Stomach (tissue), 9 donors: ENCODE data around the gene TUT1. TPM values are rescaled to one million over a fixed set of nuclear protein-coding genes. Genes with fewer than 3 reads are reported as not detected.
A peak's percentile ranks its signal among the peaks of the same experiment; 100 is the strongest.

Source experiments
- DNase-seq, 2 donors: peaks; one replicate each; pipeline versions ENCODE4 v3.0.0 to v3.0.0-alpha.2; 2013 to 2019
- H3K27ac ChIP-seq, 5 donors: fragments of 200-600 bp in 4 of 5; sonication (generic) in 4 of 5; one replicate each; pipeline ENCODE4 v1.5.1; 2013 to 2019; ENCODE audit warnings: mild to moderate bottlenecking in 1 of 5, moderate library complexity in 1 of 5
- H3K27me3 ChIP-seq, 3 donors: fragments of 200-600 bp; sonication (generic); one replicate each; pipeline ENCODE4 v1.5.1; 2017 to 2019; ENCODE audit warnings: mixed run types in 1 of 3
- H3K36me3 ChIP-seq, 4 donors: fragments of 200-600 bp; sonication (generic); 1 replicate in 3 of 4; 2 replicates in 1 of 4; pipeline ENCODE4 v1.5.1; 2016 to 2019
- H3K4me1 ChIP-seq, 4 donors: fragments of 200-600 bp; sonication (generic); one replicate each; pipeline ENCODE4 v1.5.1; 2016 to 2019
- H3K4me3 ChIP-seq, 4 donors: fragments of 200-600 bp; sonication (generic) in 3 of 4; one replicate each; pipeline ENCODE4 v1.5.1; 2016 to 2019; ENCODE audit warnings: mild to moderate bottlenecking in 1 of 4
- H3K9me3 ChIP-seq, 4 donors: fragments of 200-600 bp; sonication (generic); one replicate each; pipeline ENCODE4 v1.5.1; 2016 to 2019
- CTCF ChIP-seq, 7 experiments: fragments of 450-650 bp in 4 of 7; fragments of 200-600 bp in 3 of 7; sonication (generic) in 3 of 7; IDR thresholded peaks; one replicate each; pipeline ENCODE4 v1.5.1; 2016 to 2019; ENCODE audit warnings: antibody characterized with exemption in 7 of 7, control low read depth in 2 of 7, mild to moderate bottlenecking in 1 of 7
- EP300 ChIP-seq: sonication (generic); formaldehyde crosslinking; IDR thresholded peaks from one replicate; pipeline ENCODE4 v1.6.1; 2017; ENCODE audit warnings: antibody characterized with exemption
- POLR2A ChIP-seq, 4 donors: fragments of 450-650 bp; IDR thresholded peaks; one replicate each; pipeline ENCODE4 v1.6.1; 2016; ENCODE audit warnings: antibody characterized with exemption in 4 of 4, control low read depth in 2 of 4, mild to moderate bottlenecking in 1 of 4, moderate library complexity in 1 of 4
- POLR2AphosphoS5 ChIP-seq, 3 donors: sonication (generic); formaldehyde crosslinking; IDR thresholded peaks; one replicate each; pipeline ENCODE4 v1.6.1; 2016; ENCODE audit warnings: antibody characterized with exemption in 3 of 3
- WGBS, 5 donors: extraction: QIAGEN DNeasy Blood & Tissue Kit in 3 of 5; methylation state at CpG; one replicate each; pipeline versions ENCODE4 v1.1.5 to v1.1.7; 2013 to 2018; 5-methylcytosine and 5-hydroxymethylcytosine counted together
- intact Hi-C: fragments of 100-400 bp; cut with DNase I; formaldehyde crosslinking; loops from one replicate; pipeline ENCODE4 v1.15.1; 2023; ENCODE audit warnings: low total_unique reads
- polyA plus RNA-seq, 3 donors: library from polyadenylated mRNA; stranded (reverse); fragments of 200-250 nt; gene quantifications; one replicate each; pipeline ENCODE4 v1.2.3, GENCODE V29; 2013
- small RNA-seq, 4 donors: library from RNA; depleted of rRNA; stranded (forward); fragments of <200 nt; gene quantifications; one replicate each; pipeline ENCODE3, GENCODE V24; 2016
- total RNA-seq, 5 donors: library from RNA; depleted of rRNA; stranded (reverse); fragments of >200 nt; gene quantifications; one replicate each; pipeline versions ENCODE4 v1.1.0 to v1.2.3, GENCODE V29; 2014 to 2016
- donor health status: healthy with polysubstance abuse.
- donor health status: Bipolar disorder and iron deficiency.
- donor health status: healthy.

The TUT1 gene
- total and polyA plus RNA-seq, 8 donors: 6.1 to 36.2 (median 14.8) TPM

GRCh38 chr11:62536301-62536957 lies 54.9 kb downstream of the TUT1 start:
- Histone ChIP-seq H3K9me3 (no peaks in the 10 kb centered on the region), H3K4me1 (peaks cover 42 to 70% (median 56%) of the 10 kb centered on the region in 4 donors), H3K27ac (peak overlapping the region in 3 of 5 donors; percentile 28 to 95 (median 93)), H3K27me3 (no peaks in the 10 kb centered on the region), H3K4me3 (peak overlapping the region in 1 of 4 donors; percentile 14), H3K36me3 (peaks cover 46 to 53% (median 52%) of the 10 kb centered on the region in 4 donors)
- DNase-seq: peak in 1 of 2 donors; percentile 17
- intact Hi-C loops: no loop called here
- WGBS, 5 donors: 53 to 77% (median 70%) methylated on average over 20 to 21 of the region's 21 CpGs
- no peak for TF ChIP-seq POLR2AphosphoS5 (IDR thresholded peaks at IDR 0.05)
- TF ChIP-seq CTCF (IDR thresholded peaks at IDR 0.05): no peak
- TF ChIP-seq POLR2A (IDR thresholded peaks at IDR 0.05): no peak
- TF ChIP-seq EP300: no peak

- no peaks in the 10 kb centered on the region for H3K27me3 ChIP-seq
- H3K4me1 ChIP-seq: peaks cover 36 to 64% (median 49%) of the 10 kb centered on the region in 4 donors
- no peak overlapping the region for H3K4me3 ChIP-seq
- intact Hi-C loops: no loop called here
- no peaks in the 10 kb centered on the region for H3K9me3 ChIP-seq
- peaks cover 53 to 60% (median 59%) of the 10 kb centered on the region in 4 donors for H3K36me3 ChIP-seq
- 79 to 88% (median 85%) methylated on average over 10 to 12 of the region's 12 CpGs for WGBS, 5 donors
- no peak for TF ChIP-seq CTCF (IDR thresholded peaks at IDR 0.05)
- TF ChIP-seq POLR2AphosphoS5 (IDR thresholded peaks at IDR 0.05): no peak
- TF ChIP-seq POLR2A (IDR thresholded peaks at IDR 0.05): no peak
- no peak for TF ChIP-seq EP300
- H3K27ac ChIP-seq: peak overlapping the region in 3 of 5 donors; percentile 3 to 95 (median 93)
- DNase-seq: no peak
These were observed 55.5 kb downstream of the TUT1 start for GRCh38 chr11:62535802-62536201.

GRCh38 chr11:62534779-62535545 lies 56.4 kb downstream of the TUT1 start:
- DNase-seq: no peak
- peaks cover 61 to 68% (median 67%) of the 10 kb centered on the region in 4 donors for H3K36me3 ChIP-seq
- H3K4me3 ChIP-seq: no peak overlapping the region
- no peaks in the 10 kb centered on the region for H3K9me3 ChIP-seq
- intact Hi-C loops: no loop called here
- H3K27me3 ChIP-seq: no peaks in the 10 kb centered on the region
- TF ChIP-seq EP300 (no peak), POLR2A (IDR thresholded peaks at IDR 0.05) (no peak), POLR2AphosphoS5 (IDR thresholded peaks at IDR 0.05) (no peak), CTCF (IDR thresholded peaks at IDR 0.05) (no peak)
- 91 to 95% (median 92%) methylated on average over 17 to 19 of the region's 19 CpGs for WGBS, 5 donors
- H3K27ac ChIP-seq: peak overlapping the region in 1 of 5 donors; percentile 95
- peaks cover 27 to 55% (median 45%) of the 10 kb centered on the region in 4 donors for H3K4me1 ChIP-seq

- peaks cover 88 to 97% (median 96%) of the 10 kb centered on the region in 4 donors for H3K36me3 ChIP-seq
- WGBS, 5 donors: 91 to 94% (median 93%) methylated on average over 2 of the region's 2 CpGs
- H3K27ac ChIP-seq: no peak overlapping the region
- no peaks in the 10 kb centered on the region for H3K9me3 ChIP-seq
- peaks cover 0 to 27% (median 17%) of the 10 kb centered on the region in 4 donors for H3K4me1 ChIP-seq
- no peaks in the 10 kb centered on the region for H3K27me3 ChIP-seq
- H3K4me3 ChIP-seq: no peak overlapping the region
- TF ChIP-seq CTCF (IDR thresholded peaks at IDR 0.05): no peak
- no peak for TF ChIP-seq POLR2A (IDR thresholded peaks at IDR 0.05)
- no peak for TF ChIP-seq POLR2AphosphoS5 (IDR thresholded peaks at IDR 0.05)
- no peak for TF ChIP-seq EP300
- intact Hi-C loops: no loop called here
- no peak for DNase-seq
These were observed 59.2 kb downstream of the TUT1 start for GRCh38 chr11:62532096-62532495.

Small RNA genes lying within 50 kb of the gene (small RNA-seq; reads per million reads assigned to genes)
- gene AP001458.1 (0 reads per million in 4 donors), gene EEF1G (0 reads per million in 4 donors), gene MIR6747 (0 reads per million in 4 donors)

Other genes starting within 250 kb of the TUT1 start
- gene SCGB1A1, start 172.5 kb downstream of the TUT1 start, total RNA-seq: 10 to 100 TPM in 1 of 5 donors, 1 to 10 TPM in 1, not detected in 3; 2.6 to 11.2 TPM
- 10 to 100 TPM in 1 of 3 donors, not detected in 2; 53.9 TPM for gene SCGB1A1, start 172.5 kb downstream of the TUT1 start, polyA plus RNA-seq
- gene AHNAK, start 44.7 kb downstream of the TUT1 start, total RNA-seq: 100 to 1,000 TPM; 550 to 693 (median 622) TPM
- gene AHNAK, start 44.7 kb downstream of the TUT1 start, polyA plus RNA-seq: 10 to 100 TPM; 37.4 to 76.8 (median 60.3) TPM
- gene EEF1G, start 17.6 kb downstream of the TUT1 start, total RNA-seq: 1,000 to 10,000 TPM in 1 of 5 donors, 100 to 1,000 TPM in 4; 671 to 1,412 (median 779) TPM
- gene EEF1G, start 17.6 kb downstream of the TUT1 start, polyA plus RNA-seq: 1,000 to 10,000 TPM; 1,415 to 1,760 (median 1,525) TPM
- 100 to 1,000 TPM in 1 of 5 donors, 10 to 100 TPM in 4; 53.9 to 110 (median 85.3) TPM for gene MTA2, start 10.3 kb upstream of the TUT1 start, total RNA-seq
- gene MTA2, start 10.3 kb upstream of the TUT1 start, polyA plus RNA-seq: 10 to 100 TPM; 32.8 to 44.6 (median 34.7) TPM
- gene EML3, start 21.3 kb upstream of the TUT1 start, total RNA-seq: 100 to 1,000 TPM in 1 of 5 donors, 10 to 100 TPM in 4; 24.4 to 112 (median 51.8) TPM
- 10 to 100 TPM; 68.1 to 71.3 (median 69.2) TPM for gene EML3, start 21.3 kb upstream of the TUT1 start, polyA plus RNA-seq
- 1 to 10 TPM in 3 of 5 donors, under 1 TPM in 1, not detected in 1; 0.29 to 5.8 (median 2.8) TPM for gene ROM1, start 21.7 kb upstream of the TUT1 start, total RNA-seq
- gene ROM1, start 21.7 kb upstream of the TUT1 start, polyA plus RNA-seq: 10 to 100 TPM in 1 of 3 donors, 1 to 10 TPM in 2; 4.6 to 13.0 (median 5.1) TPM
- gene B3GAT3, start 30.5 kb upstream of the TUT1 start, total RNA-seq: 10 to 100 TPM in 4 of 5 donors, 1 to 10 TPM in 1; 5.2 to 50.8 (median 13.8) TPM
- 10 to 100 TPM; 18.5 to 38.8 (median 27.6) TPM for gene B3GAT3, start 30.5 kb upstream of the TUT1 start, polyA plus RNA-seq
- 100 to 1,000 TPM in 2 of 5 donors, 10 to 100 TPM in 3; 66.0 to 155 (median 95.5) TPM for gene GANAB, start 55.1 kb upstream of the TUT1 start, total RNA-seq
- gene GANAB, start 55.1 kb upstream of the TUT1 start, polyA plus RNA-seq: 10 to 100 TPM; 21.4 to 70.7 (median 66.2) TPM
- 10 to 100 TPM in 4 of 5 donors, 1 to 10 TPM in 1; 5.8 to 16.7 (median 15.1) TPM for gene INTS5, start 61.8 kb upstream of the TUT1 start, total RNA-seq
- gene INTS5, start 61.8 kb upstream of the TUT1 start, polyA plus RNA-seq: 1 to 10 TPM; 5.9 to 7.2 (median 7.2) TPM
- 10 to 100 TPM in 4 of 5 donors, 1 to 10 TPM in 1; 5.8 to 58.2 (median 27.2) TPM for gene C11orf98, start 73.7 kb upstream of the TUT1 start, total RNA-seq
- gene C11orf98, start 73.7 kb upstream of the TUT1 start, polyA plus RNA-seq: 100 to 1,000 TPM; 112 to 179 (median 139) TPM
- 1 to 10 TPM in 4 of 5 donors, not detected in 1; 3.5 to 7.6 (median 4.9) TPM for gene CSKMT, start 73.8 kb upstream of the TUT1 start, total RNA-seq
- 10 to 100 TPM in 2 of 3 donors, 1 to 10 TPM in 1; 8.7 to 25.5 (median 19.9) TPM for gene CSKMT, start 73.8 kb upstream of the TUT1 start, polyA plus RNA-seq
- 10 to 100 TPM in 2 of 5 donors, 1 to 10 TPM in 3; 4.2 to 49.8 (median 8.1) TPM for gene UQCC3, start 80.2 kb upstream of the TUT1 start, total RNA-seq
- gene UQCC3, start 80.2 kb upstream of the TUT1 start, polyA plus RNA-seq: 10 to 100 TPM; 16.2 to 30.3 (median 20.9) TPM
- 10 to 100 TPM in 3 of 5 donors, 1 to 10 TPM in 1, under 1 TPM in 1; 0.45 to 56.6 (median 10.3) TPM for gene LBHD1, start 80.7 kb upstream of the TUT1 start, total RNA-seq
- 1 to 10 TPM; 4.9 to 6.8 (median 5.5) TPM for gene LBHD1, start 80.7 kb upstream of the TUT1 start, polyA plus RNA-seq
- 100 to 1,000 TPM in 3 of 5 donors, 10 to 100 TPM in 2; 78.6 to 236 (median 151) TPM for gene UBXN1, start 87.5 kb upstream of the TUT1 start, total RNA-seq
- gene UBXN1, start 87.5 kb upstream of the TUT1 start, polyA plus RNA-seq: 100 to 1,000 TPM; 113 to 236 (median 194) TPM
- gene LRRN4CL, start 98.0 kb upstream of the TUT1 start, total RNA-seq: 10 to 100 TPM in 2 of 5 donors, 1 to 10 TPM in 3; 4.0 to 20.0 (median 8.2) TPM
- gene LRRN4CL, start 98.0 kb upstream of the TUT1 start, polyA plus RNA-seq: 1 to 10 TPM; 1.6 to 4.6 (median 1.8) TPM
- 100 to 1,000 TPM in 3 of 5 donors, 10 to 100 TPM in 2; 29.9 to 144 (median 110) TPM for gene BSCL2, start 115.9 kb upstream of the TUT1 start, total RNA-seq
- gene BSCL2, start 115.9 kb upstream of the TUT1 start, polyA plus RNA-seq: 10 to 100 TPM; 63.4 to 95.9 (median 92.6) TPM
- gene GNG3, start 116.2 kb upstream of the TUT1 start, total RNA-seq: not detected
- gene GNG3, start 116.2 kb upstream of the TUT1 start, polyA plus RNA-seq: under 1 TPM in 1 of 3 donors, not detected in 2; 0.75 TPM
- 10 to 100 TPM; 10.3 to 73.5 (median 36.0) TPM for gene HNRNPUL2, start 135.9 kb upstream of the TUT1 start, total RNA-seq
- gene HNRNPUL2, start 135.9 kb upstream of the TUT1 start, polyA plus RNA-seq: 10 to 100 TPM; 25.1 to 28.6 (median 27.3) TPM
- gene TTC9C, start 137.0 kb upstream of the TUT1 start, total RNA-seq: 10 to 100 TPM in 1 of 5 donors, 1 to 10 TPM in 3, under 1 TPM in 1; 0.89 to 26.6 (median 8.2) TPM
- 10 to 100 TPM; 16.6 to 33.6 (median 26.0) TPM for gene TTC9C, start 137.0 kb upstream of the TUT1 start, polyA plus RNA-seq
- gene ZBTB3, start 162.6 kb upstream of the TUT1 start, total RNA-seq: 10 to 100 TPM in 2 of 5 donors, 1 to 10 TPM in 2, not detected in 1; 4.2 to 16.5 (median 9.5) TPM
- 1 to 10 TPM; 3.3 to 6.9 (median 3.4) TPM for gene ZBTB3, start 162.6 kb upstream of the TUT1 start, polyA plus RNA-seq
- gene POLR2G, start 170.1 kb upstream of the TUT1 start, total RNA-seq: 10 to 100 TPM in 4 of 5 donors, 1 to 10 TPM in 1; 3.8 to 95.5 (median 23.9) TPM
- 100 to 1,000 TPM in 1 of 3 donors, 10 to 100 TPM in 2; 85.8 to 119 (median 88.7) TPM for gene POLR2G, start 170.1 kb upstream of the TUT1 start, polyA plus RNA-seq
- 10 to 100 TPM in 4 of 5 donors, 1 to 10 TPM in 1; 4.6 to 35.0 (median 11.0) TPM for gene TAF6L, start 179.9 kb upstream of the TUT1 start, total RNA-seq
- 10 to 100 TPM in 2 of 3 donors, 1 to 10 TPM in 1; 7.5 to 19.7 (median 19.3) TPM for gene TAF6L, start 179.9 kb upstream of the TUT1 start, polyA plus RNA-seq
- 100 to 1,000 TPM in 1 of 5 donors, 10 to 100 TPM in 3, not detected in 1; 26.1 to 135 (median 85.5) TPM for gene TMEM179B, start 195.9 kb upstream of the TUT1 start, total RNA-seq
- gene TMEM179B, start 195.9 kb upstream of the TUT1 start, polyA plus RNA-seq: 10 to 100 TPM; 28.3 to 68.6 (median 32.1) TPM
- 10 to 100 TPM in 2 of 5 donors, 1 to 10 TPM in 1, under 1 TPM in 1, not detected in 1; 0.89 to 14.9 (median 10.7) TPM for gene TMEM223, start 200.5 kb upstream of the TUT1 start, total RNA-seq
- gene TMEM223, start 200.5 kb upstream of the TUT1 start, polyA plus RNA-seq: 10 to 100 TPM; 10.2 to 28.2 (median 17.7) TPM
- gene NXF1, start 213.9 kb upstream of the TUT1 start, total RNA-seq: 10 to 100 TPM; 30.7 to 83.5 (median 56.5) TPM
- 100 to 1,000 TPM in 1 of 3 donors, 10 to 100 TPM in 2; 23.5 to 138 (median 49.6) TPM for gene NXF1, start 213.9 kb upstream of the TUT1 start, polyA plus RNA-seq
- 10 to 100 TPM in 4 of 5 donors, 1 to 10 TPM in 1; 8.2 to 48.1 (median 24.2) TPM for gene STX5, start 240.5 kb upstream of the TUT1 start, total RNA-seq
- 10 to 100 TPM; 21.7 to 44.6 (median 29.3) TPM for gene STX5, start 240.5 kb upstream of the TUT1 start, polyA plus RNA-seq
- gene TEX54, start 241.3 kb upstream of the TUT1 start, total RNA-seq: not detected
- not detected for gene TEX54, start 241.3 kb upstream of the TUT1 start, polyA plus RNA-seq
- gene WDR74, start 248.1 kb upstream of the TUT1 start, total RNA-seq: 10 to 100 TPM; 27.7 to 57.6 (median 41.2) TPM
- gene WDR74, start 248.1 kb upstream of the TUT1 start, polyA plus RNA-seq: 10 to 100 TPM; 47.2 to 67.9 (median 48.8) TPM